Mucosa of stomach (tissue), 1 donor: ENCODE data around the gene PHEX.

Experiments used
- H3K27me3 ChIP-seq: one replicate; pipeline ENCODE4 v1.7.0; 2013; ENCODE audit warnings: mild to moderate bottlenecking, low read length; ENCODE audit not compliant: control insufficient read depth, insufficient read depth
- H3K36me3 ChIP-seq: one replicate; pipeline ENCODE4 v1.7.0; 2013; ENCODE audit warnings: low read length; ENCODE audit not compliant: control insufficient read depth, insufficient read depth
- H3K4me1 ChIP-seq: one replicate; pipeline ENCODE4 v1.7.0; 2013; ENCODE audit warnings: mild to moderate bottlenecking, low read length; ENCODE audit not compliant: control insufficient read depth, insufficient read depth
- H3K4me3 ChIP-seq: one replicate; pipeline ENCODE4 v1.7.0; 2013; ENCODE audit warnings: low read length
- H3K9ac ChIP-seq: one replicate; pipeline ENCODE4 v1.7.0; 2013; ENCODE audit warnings: mild to moderate bottlenecking, low read length, moderate library complexity
- H3K9me3 ChIP-seq: one replicate; pipeline ENCODE4 v1.7.0; 2013; ENCODE audit warnings: mild to moderate bottlenecking, low read length, moderate library complexity; ENCODE audit not compliant: control insufficient read depth
- donor health status: Pancreatic carcinoma.

Gene PHEX

DNA sequence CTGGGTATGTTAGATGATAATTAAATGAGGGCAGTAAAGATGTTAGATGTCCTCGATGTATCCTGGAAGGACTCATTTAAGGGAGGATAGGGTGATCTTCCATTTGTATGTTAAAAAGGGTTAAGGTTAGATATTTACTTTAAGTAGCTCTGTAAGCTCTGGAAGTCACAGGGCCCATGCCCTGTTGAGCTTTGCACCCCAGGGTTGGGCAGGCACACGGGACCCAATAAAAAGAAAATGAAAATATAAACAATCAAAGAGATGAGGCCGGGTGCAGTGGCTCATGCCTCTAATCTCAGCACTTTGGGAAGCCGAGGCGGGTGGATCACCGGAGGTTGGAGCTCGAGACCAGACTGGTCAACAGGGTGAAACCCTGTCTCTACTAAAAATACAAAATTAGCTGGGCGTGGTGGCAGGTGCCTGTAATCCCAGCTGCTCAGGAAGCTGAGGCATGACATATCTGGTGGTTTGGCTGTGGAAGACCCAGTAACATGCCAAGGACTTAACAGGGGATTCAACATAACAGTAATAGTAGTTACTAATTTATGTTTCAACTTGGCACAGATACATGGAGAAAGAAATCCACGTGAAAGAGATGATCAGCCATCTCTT, 16.9 kb upstream of the PHEX start:
- H3K36me3 ChIP-seq = no peaks in the 10 kb centered on the region
- H3K9me3 ChIP-seq = no peaks in the 10 kb centered on the region
- H3K27me3 ChIP-seq = no peaks in the 10 kb centered on the region
- no peak overlapping the region for H3K9ac ChIP-seq
- no peak overlapping the region for H3K4me3 ChIP-seq
- H3K4me1 ChIP-seq = no peaks in the 10 kb centered on the region

DNA sequence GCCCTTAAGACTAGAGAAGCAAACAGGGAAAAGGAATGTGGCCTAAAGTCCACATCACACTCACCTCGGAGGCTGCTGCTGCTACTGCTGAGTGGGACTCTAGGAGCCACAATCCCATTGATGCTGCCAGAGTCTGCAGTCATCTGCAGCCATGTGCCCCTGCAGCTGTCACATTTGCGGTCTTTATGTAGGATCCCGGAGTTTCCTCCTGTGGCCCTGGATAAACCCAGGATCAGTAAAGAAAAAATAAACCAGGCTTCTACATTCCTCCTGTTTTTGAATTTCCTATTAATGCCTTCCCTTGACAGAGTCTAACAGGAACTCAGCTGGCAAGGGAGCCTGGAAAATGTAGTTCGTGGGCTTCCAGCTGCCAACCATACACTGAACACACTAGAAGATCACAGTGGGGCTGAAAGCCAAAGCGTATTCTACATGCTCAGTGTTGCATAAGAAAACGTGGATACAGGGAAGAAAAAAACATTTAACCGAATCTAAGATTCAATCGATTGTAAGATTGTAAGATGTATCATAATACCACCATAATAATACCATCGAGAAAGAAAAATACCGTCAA, 10.3 kb upstream of the PHEX start:
- no peaks in the 10 kb centered on the region for H3K9me3 ChIP-seq
- H3K4me3 ChIP-seq = no peak overlapping the region
- no peaks in the 10 kb centered on the region for H3K4me1 ChIP-seq
- no peaks in the 10 kb centered on the region for H3K27me3 ChIP-seq
- H3K9ac ChIP-seq = no peak overlapping the region
- no peaks in the 10 kb centered on the region for H3K36me3 ChIP-seq

DNA sequence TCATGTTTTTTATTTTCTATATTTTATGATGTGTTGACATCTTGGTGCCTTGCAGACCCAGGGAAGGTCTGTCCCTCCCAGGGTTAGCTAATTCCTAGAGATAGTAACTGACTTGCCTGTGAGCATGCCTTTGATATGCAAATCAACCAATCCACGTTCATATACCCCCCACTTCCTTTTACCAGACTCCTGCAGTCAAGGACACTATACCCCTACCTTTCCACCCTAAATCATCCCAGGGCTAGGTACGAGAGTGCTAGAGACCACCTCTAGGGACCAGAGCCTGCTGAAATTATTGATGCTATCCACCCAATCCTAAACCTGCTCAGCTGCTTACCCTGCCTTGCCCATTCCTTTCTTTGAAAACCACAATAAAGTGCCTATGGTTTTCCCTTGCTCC, 7.5 kb upstream of the PHEX start:
- Histone ChIP-seq H3K4me3 (no peak overlapping the region), H3K27me3 (no peaks in the 10 kb centered on the region), H3K4me1 (no peaks in the 10 kb centered on the region), H3K36me3 (no peaks in the 10 kb centered on the region), H3K9me3 (no peaks in the 10 kb centered on the region), H3K9ac (no peak overlapping the region)

DNA sequence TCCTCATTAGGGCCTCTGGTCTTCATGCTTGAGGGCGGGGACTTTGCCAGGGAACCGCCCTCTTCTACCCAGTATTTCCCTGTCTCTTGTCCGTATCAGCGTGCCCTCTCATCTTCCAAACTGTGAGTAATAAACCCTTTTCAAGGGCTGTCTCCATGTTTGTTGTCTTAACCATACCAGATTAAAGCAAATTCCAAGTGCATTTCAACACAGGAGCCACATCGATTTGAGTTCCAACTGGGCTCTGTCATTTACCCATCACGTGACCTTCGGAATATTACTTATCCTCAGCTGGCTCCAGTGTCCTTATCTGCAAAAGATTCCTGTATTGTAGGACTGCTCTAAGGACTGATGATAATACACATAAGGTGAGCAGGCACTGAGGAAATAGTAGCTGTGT, 6.4 kb upstream of the PHEX start:
- H3K36me3 ChIP-seq = no peaks in the 10 kb centered on the region
- H3K4me3 ChIP-seq = no peak overlapping the region
- no peaks in the 10 kb centered on the region for H3K4me1 ChIP-seq
- H3K27me3 ChIP-seq = no peaks in the 10 kb centered on the region
- H3K9ac ChIP-seq = no peak overlapping the region
- H3K9me3 ChIP-seq = no peaks in the 10 kb centered on the region

DNA sequence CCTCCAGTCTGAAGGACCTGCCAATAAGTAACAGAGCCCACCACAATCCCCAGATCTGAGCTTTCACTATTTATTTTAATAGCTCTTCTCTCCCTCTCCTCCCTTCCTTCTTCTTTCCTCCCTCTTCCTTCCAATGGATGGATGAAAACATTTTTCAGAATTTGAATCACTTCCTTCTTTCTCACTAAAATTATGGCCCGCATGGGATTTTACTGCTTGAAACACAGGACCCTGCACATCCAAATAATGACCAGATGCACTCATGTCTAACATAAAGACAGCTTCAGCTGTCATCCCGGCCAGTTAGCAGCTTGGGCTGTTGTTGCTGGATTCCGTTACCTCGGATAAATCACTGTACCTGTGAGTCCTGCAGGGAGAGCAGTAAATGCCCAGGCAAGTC, 5.4 kb upstream of the PHEX start:
- Histone ChIP-seq H3K4me3 (no peak overlapping the region), H3K4me1 (no peaks in the 10 kb centered on the region), H3K27me3 (no peaks in the 10 kb centered on the region), H3K9ac (no peak overlapping the region), H3K36me3 (no peaks in the 10 kb centered on the region), H3K9me3 (no peaks in the 10 kb centered on the region)

DNA sequence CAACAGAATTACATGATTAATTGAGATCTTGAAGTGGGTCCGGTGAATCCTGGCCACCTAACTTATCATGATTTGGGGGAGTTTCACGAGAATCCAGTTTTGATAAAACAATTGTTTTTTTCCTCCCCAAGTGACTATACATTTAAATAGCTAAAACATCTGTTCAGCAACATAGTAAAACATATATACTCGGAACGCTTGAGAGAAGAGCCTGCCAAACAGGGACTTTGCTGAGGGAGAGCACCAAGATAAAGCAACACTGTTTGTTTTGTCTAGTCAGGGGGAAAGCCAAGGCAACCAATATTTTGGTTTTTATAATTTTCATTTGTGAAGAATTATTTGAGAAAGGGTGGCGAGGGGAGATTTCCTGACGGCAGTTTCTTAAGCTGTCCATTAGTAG, 381 bp downstream of the PHEX start:
- no peaks in the 10 kb centered on the region for H3K27me3 ChIP-seq
- H3K36me3 ChIP-seq = no peaks in the 10 kb centered on the region
- no peak overlapping the region for H3K9ac ChIP-seq
- no peaks in the 10 kb centered on the region for H3K4me1 ChIP-seq
- no peak overlapping the region for H3K4me3 ChIP-seq
- no peaks in the 10 kb centered on the region for H3K9me3 ChIP-seq

DNA sequence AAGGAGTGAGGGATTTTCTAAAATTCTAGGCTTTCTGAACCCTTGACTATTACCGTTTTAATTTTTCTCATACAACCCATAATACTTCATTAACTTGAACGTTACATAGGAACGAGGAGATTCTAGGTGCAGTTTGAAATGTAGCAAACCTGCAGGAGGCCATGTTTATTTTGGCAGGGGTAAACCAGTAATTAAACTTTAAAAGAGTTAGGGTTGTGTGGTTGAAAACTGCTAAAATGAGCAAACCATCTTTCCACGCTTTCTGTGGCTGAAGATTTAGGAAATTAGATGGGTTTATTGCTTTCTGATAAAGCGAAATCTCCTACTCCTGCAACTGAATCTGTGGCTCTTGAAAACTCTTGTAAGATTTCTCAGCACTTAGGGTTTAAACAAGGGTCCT, 1.7 kb downstream of the PHEX start:
- Histone ChIP-seq H3K36me3 (no peaks in the 10 kb centered on the region), H3K9ac (no peak overlapping the region), H3K27me3 (no peaks in the 10 kb centered on the region), H3K4me1 (no peaks in the 10 kb centered on the region), H3K9me3 (no peaks in the 10 kb centered on the region), H3K4me3 (no peak overlapping the region)

DNA sequence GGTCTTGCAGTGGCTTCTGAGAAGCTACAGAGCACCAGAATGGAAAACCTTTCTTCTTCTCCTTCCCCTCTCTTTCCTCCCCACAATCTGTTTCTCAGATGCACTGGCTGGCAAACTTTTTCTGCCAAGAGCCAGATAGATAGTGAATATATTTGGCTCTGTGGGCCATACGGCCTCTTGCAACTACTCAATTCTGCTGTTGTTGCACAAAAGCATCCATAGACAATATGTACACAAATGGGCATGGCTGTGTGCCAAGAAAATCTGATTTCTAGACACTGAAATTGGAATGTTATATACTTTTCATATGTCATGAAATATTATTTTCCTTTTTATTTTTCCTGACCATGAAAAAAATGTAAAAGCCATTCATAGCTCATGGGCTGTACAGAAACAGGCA, 3.1 kb downstream of the PHEX start:
- Histone ChIP-seq H3K36me3 (no peaks in the 10 kb centered on the region), H3K4me1 (no peaks in the 10 kb centered on the region), H3K27me3 (no peaks in the 10 kb centered on the region), H3K9ac (no peak overlapping the region), H3K4me3 (no peak overlapping the region), H3K9me3 (no peaks in the 10 kb centered on the region)

DNA sequence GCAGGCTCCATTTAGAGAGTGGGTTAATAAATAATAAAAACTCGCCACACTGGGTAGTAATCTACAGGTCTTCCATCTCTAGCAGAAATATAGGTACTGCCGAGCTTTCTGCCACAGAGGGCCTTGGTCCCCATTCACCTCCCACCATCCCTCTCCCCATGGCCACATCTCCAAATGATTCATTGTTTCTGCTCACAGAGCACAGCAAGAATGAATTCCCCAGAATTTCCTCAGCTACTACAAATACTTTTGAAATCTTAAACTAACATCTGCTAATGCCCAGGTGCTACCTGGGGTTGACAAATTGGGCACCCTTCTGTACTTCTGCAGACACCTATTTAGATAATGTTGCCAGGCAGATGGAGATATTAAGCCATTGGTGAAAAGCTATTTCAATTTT, 5.1 kb downstream of the PHEX start:
- Histone ChIP-seq H3K9ac (no peak overlapping the region), H3K4me1 (no peaks in the 10 kb centered on the region), H3K9me3 (no peaks in the 10 kb centered on the region), H3K27me3 (no peaks in the 10 kb centered on the region), H3K4me3 (no peak overlapping the region), H3K36me3 (no peaks in the 10 kb centered on the region)

DNA sequence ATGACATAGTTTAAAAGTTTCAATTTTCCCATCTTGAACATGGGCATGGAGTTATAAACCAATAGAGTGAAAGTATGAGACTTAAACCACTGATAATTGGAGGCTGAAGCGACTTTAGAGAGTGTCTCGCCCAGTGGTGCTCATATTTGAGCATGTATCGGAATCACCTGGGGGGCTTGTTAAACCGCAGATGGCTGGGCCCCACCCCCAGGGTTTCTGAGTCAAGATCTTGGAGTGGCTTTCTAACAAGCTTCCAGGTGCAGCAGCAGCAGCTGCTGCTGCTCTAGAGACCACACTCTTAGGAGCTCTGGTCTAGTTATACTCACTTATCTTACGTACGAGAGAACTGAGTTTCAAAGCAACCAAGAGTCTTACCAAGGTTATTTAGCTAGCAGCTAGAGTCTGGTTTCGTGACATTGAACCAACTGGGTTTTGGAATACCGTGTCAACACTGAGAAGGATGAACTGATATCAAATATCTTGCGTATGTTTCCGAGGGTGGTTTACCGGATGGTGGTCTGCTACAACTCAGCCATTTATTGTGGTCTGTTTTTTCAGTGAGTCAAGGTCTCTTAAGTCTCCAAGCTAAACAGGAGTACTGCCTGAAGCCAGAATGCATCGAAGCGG, 5.9 kb downstream of the PHEX start:
- H3K9me3 ChIP-seq = no peaks in the 10 kb centered on the region
- H3K36me3 ChIP-seq = no peaks in the 10 kb centered on the region
- H3K4me1 ChIP-seq = no peaks in the 10 kb centered on the region
- H3K9ac ChIP-seq = no peak overlapping the region
- H3K27me3 ChIP-seq = no peaks in the 10 kb centered on the region
- no peak overlapping the region for H3K4me3 ChIP-seq

DNA sequence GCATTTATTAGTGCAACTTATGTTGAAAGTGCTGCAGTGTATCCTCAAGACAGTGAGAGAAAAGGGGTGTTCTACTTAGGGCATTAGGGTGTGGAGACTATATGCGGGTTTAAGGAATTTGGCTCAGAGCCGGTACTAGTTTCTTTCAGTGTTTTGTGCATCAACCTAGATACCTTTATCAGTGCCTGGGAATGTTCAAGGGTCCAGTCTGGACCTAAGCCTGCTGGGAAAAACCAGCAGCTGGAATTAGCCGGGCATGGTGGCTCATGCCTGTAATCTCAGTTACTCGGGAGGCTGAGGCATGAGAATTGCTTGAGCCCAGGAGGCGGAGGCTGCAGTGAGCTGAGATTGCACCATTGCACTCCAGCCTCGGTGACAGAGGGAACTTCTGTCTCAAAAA, 7.4 kb downstream of the PHEX start:
- Histone ChIP-seq H3K4me3 (no peak overlapping the region), H3K9ac (no peak overlapping the region), H3K9me3 (no peaks in the 10 kb centered on the region), H3K27me3 (no peaks in the 10 kb centered on the region), H3K36me3 (no peaks in the 10 kb centered on the region), H3K4me1 (no peaks in the 10 kb centered on the region)

DNA sequence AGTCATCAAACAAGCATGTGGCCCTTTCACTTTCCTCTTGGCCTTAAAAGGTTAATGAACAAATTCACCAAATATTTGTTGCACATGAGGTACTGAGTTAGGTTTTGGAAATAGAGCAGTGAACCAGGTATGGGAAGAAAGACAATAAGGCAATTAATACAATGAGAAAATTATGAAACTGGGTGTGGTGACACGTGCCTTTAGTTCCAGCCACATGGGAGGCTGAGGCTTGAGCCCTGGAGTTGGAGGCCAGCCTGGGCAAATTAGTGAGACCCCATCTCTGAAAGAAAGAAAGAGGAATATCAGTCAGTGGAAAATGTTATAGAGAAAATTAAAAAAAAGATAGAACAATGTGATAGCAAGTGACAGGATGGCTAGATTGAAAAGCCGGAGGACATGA, 8.1 kb downstream of the PHEX start:
- no peaks in the 10 kb centered on the region for H3K36me3 ChIP-seq
- no peak overlapping the region for H3K4me3 ChIP-seq
- no peak overlapping the region for H3K9ac ChIP-seq
- H3K27me3 ChIP-seq = no peaks in the 10 kb centered on the region
- no peaks in the 10 kb centered on the region for H3K4me1 ChIP-seq
- H3K9me3 ChIP-seq = no peaks in the 10 kb centered on the region
